Mesenteric fat pad (tissue), 1 donor: ENCODE results near the gene CCT3. TPM values are rescaled to one million over a fixed set of nuclear protein-coding genes. Genes with fewer than 3 reads are reported as not detected.
"Not testable (repeated sequence)": the region's sequence is repeated elsewhere in the genome, so short reads cannot be mapped to it uniquely, and the experiment has no call there.

Experiments
- DNase-seq: peaks from one replicate; pipeline ENCODE4 v3.0.0-alpha.2; 2020; ENCODE audit warnings: low spot score
- long read RNA-seq: library from polyadenylated mRNA; unstranded; transcript quantifications from one replicate; pipeline ENCODE4 v2.0.0, GENCODE V29; 2020
- total RNA-seq: library from RNA; stranded (reverse); fragmentation: NEBNext Ultra II Directional; extraction: Animal tissue kit (Norgen Biotek cat#: 25700); gene quantifications from one replicate; pipeline ENCODE4 v1.2.1, GENCODE V29; 2021
- donor health status: DM: yes; HTN: yes; CAD: no.

Gene CCT3
- total RNA-seq, result 163 TPM
- long read RNA-seq, transcript CCT3-204 (12 exons, 1,815 nt), result minor isoform, 9 of 1,019 reads
- long read RNA-seq, transcript CCT3-201 (14 exons, 2,150 nt), result major isoform, 939 of 1,019 reads
- long read RNA-seq, partial matches to known transcripts, result 35 of 1,019 reads
- long read RNA-seq, other reads (novel, unspliced or antisense), result 35 of 1,019 reads

GRCh38 chr1:156338180-156338976 is at the start of gene CCT3, which contains the start of gene TSACC:
CCT3 (minus strand) TSS chr1:156338292; CDS start chr1:156338184, 108 bp downstream.
TSACC (plus strand) TSS chr1:156338526; CDS start chr1:156339758, 1,232 bp downstream.
- DNase-seq, result peak; percentile 99

- DNase-seq, result no peak
These were observed 49.7 kb upstream of the CCT3 start for GRCh38 chr1:156387870-156388173.

DNA sequence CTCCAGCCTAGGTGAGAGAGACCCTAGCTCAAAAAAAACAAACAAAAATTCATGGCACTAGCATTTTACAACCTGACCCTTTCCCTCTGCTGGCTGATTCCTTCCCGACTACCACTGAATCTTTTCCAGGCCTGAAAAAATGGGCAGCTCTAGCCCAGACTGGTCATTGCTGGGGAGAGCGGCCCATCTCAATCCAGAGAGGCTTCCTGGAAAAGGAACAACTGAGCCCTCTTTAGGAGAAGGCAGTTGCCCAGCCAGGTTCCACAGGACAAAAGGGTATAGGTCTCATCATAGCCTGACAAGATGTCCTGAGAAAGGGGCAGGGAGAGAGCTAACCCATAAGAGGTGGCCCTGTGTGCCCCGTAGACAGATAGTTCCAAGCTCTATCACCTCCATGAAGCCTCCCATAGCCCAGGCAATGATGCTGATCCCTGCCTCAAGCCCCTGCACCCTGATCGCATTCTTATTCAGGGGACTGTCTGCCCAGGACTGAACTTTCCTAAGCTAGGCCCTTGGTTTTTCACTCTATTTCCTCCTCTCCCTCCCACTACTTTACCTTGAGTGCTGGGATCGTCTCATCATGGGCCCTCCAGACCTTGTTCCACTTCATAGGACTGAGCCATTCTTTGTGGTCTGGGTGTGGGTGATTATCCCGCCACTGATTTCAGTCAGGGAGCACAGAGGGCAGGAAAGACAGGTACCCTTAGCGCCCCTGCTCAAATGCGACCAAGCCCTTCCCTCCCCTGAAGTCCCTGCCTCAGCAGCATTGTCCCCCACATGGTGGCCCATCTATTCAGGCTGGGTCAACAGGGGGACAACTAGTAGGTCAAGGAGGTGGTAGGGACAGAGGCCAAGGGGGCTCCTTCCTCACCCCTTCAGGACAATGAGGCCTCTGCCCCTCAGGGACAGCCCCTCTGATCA is 49.1 kb upstream of the CCT3 start:
- no peak for DNase-seq

GRCh38 chr1:156386134-156386901 is 48.2 kb upstream of the CCT3 start:
- no peak for DNase-seq

GRCh38 chr1:156385534-156386031 is 47.5 kb upstream of the CCT3 start:
- DNase-seq, result no peak

DNA sequence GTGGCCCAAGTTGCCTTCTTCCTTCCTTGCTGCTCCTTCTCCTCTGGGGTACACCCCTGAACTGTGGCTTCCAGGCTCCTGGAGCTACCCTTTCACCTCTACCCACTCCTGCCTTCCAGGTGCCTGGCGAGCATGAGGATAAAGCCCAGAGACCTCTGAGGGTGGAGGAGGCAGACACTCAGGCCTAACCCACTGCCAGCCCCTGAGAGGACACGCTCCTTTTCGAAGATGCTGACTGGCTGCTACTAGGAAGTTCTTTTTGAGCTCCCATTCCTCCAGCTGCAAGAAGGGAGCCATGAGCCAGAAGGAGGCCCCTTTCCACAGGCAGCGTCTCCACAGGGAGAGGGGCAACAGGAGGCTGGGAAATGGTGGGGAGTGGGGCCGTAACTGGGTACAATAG is 46.6 kb upstream of the CCT3 start:
- no peak for DNase-seq

DNA sequence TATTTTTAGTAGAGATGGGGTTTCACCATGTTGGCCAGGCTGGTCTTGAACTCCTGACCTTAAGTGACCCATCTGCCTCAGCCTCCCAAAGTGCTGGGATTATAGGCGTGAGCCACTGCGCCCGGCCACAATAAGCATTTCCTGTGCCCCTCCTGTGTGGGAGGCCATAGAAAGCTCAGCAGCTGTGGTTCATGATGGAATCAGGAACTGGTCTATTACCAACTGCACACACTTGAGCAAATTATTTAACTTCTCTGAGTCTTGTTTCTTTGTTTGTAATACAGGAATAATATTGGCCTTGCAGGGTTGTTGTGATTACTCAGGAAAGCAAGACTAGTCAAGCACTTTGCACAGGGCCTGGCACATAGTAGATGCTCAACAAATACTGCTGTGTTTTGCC is 45.9 kb upstream of the CCT3 start:
- DNase-seq, result no peak

- no peak for DNase-seq
These were observed 44.9 kb upstream of the CCT3 start for GRCh38 chr1:156383023-156383422.

DNA sequence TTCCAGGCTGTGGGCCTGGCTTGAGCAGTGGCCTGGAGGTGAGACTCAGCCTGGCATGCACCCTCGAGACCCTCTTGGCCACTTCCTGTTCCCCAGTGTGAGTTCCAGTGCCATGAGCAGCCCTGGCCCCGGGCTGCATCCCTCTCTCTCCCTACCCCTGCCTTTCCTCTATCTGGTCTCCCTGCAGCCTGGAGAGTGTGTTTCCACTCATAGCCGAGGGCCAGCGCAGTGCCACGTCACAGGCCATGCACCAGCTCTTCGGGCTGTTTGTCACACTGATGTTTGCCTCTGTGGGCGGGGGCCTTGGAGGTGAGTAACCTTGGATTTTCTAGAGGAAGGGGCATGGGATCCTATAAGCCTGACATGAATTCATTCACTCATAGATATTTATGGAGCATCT is 44.5 kb upstream of the CCT3 start:
- DNase-seq, result no peak

DNA sequence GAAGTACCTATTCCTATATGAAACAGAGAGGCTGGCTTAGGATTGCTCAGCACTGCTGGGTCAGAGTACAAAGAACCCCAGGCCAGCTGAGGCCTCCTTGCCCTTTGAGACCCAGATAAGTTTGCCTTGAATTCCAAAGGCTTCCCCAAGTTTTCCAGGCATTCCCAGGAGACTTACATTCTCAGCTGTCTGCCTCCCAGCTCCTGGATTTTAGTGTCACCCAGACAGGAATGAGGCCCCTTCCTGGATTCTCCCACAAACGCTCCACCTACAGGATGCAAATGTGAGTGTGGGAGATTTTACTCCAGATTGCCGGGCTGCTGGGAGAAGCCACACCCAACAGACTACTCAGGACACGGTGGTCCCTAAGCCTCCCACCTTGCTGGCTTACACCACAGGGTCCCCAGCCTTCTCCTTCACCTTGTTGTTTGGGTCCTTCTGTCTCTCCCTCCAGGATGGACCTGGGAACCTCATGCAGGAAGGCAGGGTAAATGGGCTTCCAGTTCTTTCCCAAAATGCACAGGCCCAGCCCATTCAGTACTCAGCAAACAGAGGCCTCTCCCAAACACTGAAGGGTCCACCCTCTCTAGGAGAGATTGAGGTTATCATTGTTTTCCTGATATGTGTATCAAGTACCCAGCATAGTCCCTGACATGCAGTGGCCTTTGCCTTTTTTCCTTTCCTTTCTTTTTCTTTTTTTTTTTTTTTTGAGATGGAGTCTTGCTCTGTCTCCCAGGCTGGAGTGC is 41.5 kb upstream of the CCT3 start:
- no peak for DNase-seq

GRCh38 chr1:156378557-156378956 is 40.5 kb upstream of the CCT3 start:
- no peak for DNase-seq

- DNase-seq, result no peak
These were observed 39.1 kb upstream of the CCT3 start for GRCh38 chr1:156376958-156377919.

DNA sequence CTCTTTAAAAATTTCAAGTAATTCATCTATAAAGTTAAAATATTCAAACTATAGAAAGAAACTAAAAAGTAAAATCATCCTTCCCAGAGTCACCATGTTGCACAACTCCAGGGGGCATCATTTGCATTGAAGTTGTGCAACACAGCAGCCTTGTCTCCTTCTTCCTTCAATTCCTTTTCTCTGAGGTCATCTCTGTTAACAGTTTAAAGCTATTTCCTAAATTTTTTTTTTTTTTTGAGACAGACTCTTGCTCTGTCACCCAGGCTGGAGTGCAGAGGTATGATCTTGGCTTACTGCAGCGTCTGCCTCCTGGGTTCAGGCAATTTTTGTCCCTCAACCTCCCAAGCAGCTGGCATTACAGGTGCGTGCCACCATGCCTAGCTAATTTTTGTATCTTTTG is 38.1 kb upstream of the CCT3 start:
- DNase-seq, result no peak

- DNase-seq, result no peak
These were observed 35.5 kb upstream of the CCT3 start for GRCh38 chr1:156373546-156373945.

- no peak for DNase-seq
These were observed 34.8 kb upstream of the CCT3 start for GRCh38 chr1:156372876-156373275.

- no peak for DNase-seq
These were observed 34.1 kb upstream of the CCT3 start for GRCh38 chr1:156372265-156372586.

DNA sequence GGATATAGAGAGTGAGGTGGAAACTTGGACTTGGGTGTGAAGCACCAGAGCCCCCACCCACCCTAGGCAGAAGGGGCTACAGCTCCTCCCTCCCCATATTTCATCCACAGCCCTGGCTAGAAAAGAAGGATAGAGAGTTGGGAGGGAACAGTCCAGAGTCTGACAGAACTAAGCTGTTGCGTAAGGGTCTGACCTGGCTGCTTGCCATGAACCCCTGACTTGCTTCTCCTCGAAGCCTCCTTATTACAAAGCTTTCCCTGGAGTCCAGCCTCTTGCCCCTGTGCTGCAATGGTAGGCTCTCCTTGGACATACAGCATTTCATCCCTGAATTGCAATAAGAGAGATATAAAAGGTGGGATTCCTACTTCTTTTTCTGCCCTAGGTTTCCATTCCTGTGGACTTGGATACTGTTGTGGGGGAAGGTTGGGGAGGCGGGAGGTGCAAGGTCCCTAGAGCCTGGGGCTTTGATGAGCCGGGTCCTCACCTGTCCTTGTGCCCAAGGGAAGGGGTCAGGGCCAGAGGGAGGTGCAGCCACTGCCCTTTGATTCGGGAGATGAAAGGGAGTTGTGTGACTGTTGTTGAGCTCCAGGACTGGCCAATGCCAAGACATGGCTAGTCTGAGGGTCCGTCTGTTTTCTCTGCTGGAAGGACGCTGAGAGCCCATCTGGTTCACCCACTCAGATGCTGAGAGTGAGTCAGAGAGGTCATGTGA is 33.6 kb upstream of the CCT3 start:
- DNase-seq, result no peak

GRCh38 chr1:156369685-156370286 is 31.7 kb upstream of the CCT3 start:
- not testable (repeated sequence) for DNase-seq
